Loucy (cell line): ENCODE measurements around the gene DVL2.

Experiments
- H2AFZ ChIP-seq: fragments of 200-600 bp; sonication (generic); 2 replicates; pipeline ENCODE4 v1.6.0; 2016; ENCODE audit warnings: antibody characterized with exemption, mild to moderate bottlenecking, low read length, moderate library complexity
- H3F3A ChIP-seq: fragments of 200-600 bp; 2 replicates; pipeline ENCODE4 v1.6.0; 2016; ENCODE audit warnings: antibody characterized with exemption, low read depth, mild to moderate bottlenecking
- H3K27me3 ChIP-seq: fragments of 200-600 bp; sonication (generic); 2 replicates; pipeline ENCODE4 v1.6.1; 2014; ENCODE audit warnings: low read length, mild to moderate bottlenecking; ENCODE audit not compliant: insufficient read depth, poor library complexity, severe bottlenecking
- H3K36me3 ChIP-seq: fragments of 200-600 bp; sonication (generic); 2 replicates; pipeline ENCODE4 v1.6.1; 2016; ENCODE audit warnings: low read length; ENCODE audit not compliant: insufficient read depth
- H3K4me1 ChIP-seq: fragments of 200-600 bp; sonication (generic); 2 replicates; pipeline ENCODE4 v1.5.1; 2014; ENCODE audit warnings: low read length, mild to moderate bottlenecking; ENCODE audit not compliant: insufficient read depth, poor library complexity, severe bottlenecking
- H3K4me2 ChIP-seq: fragments of 200-600 bp; sonication (generic); 2 replicates; pipeline ENCODE4 v1.6.0; 2014; ENCODE audit warnings: antibody characterized with exemption, low read length, low read depth, mild to moderate bottlenecking; ENCODE audit not compliant: poor library complexity, severe bottlenecking
- H3K4me3 ChIP-seq: fragments of 200-600 bp; sonication (generic); 2 replicates; pipeline ENCODE4 v1.5.1; 2014; ENCODE audit warnings: low read length, mild to moderate bottlenecking, mixed read lengths; ENCODE audit not compliant: poor library complexity, severe bottlenecking
- H3K79me2 ChIP-seq: fragments of 200-600 bp; sonication (generic); 2 replicates; pipeline ENCODE4 v1.6.1; 2014; ENCODE audit warnings: low read length; ENCODE audit not compliant: insufficient read depth
- H3K9ac ChIP-seq: fragments of 200-600 bp; sonication (generic); 2 replicates; pipeline ENCODE4 v1.6.0; 2014; ENCODE audit warnings: mild to moderate bottlenecking, low read depth, low read length, moderate library complexity; ENCODE audit not compliant: poor library complexity, severe bottlenecking
- H3K9me2 ChIP-seq: fragments of 200-600 bp; sonication (generic); replicated peaks from 2 replicates; pipeline ENCODE4 v1.6.1; 2016; ENCODE audit warnings: low read depth, low read length, mixed read lengths
- H3K9me3 ChIP-seq: fragments of 200-600 bp; sonication (generic); 2 replicates; pipeline ENCODE4 v1.6.1; 2014; ENCODE audit warnings: mild to moderate bottlenecking, antibody characterized with exemption, low read length, low read depth; ENCODE audit not compliant: insufficient read depth
- H4K20me1 ChIP-seq: fragments of 200-600 bp; sonication (generic); 2 replicates; pipeline ENCODE4 v1.6.0; 2014; ENCODE audit warnings: antibody characterized with exemption, low read length, mild to moderate bottlenecking; ENCODE audit not compliant: insufficient read depth, poor library complexity, severe bottlenecking
- CTCF ChIP-seq: fragments of 200-600 bp; sonication (generic); conservative IDR thresholded peaks from 2 replicates; pipeline ENCODE4 v1.5.1; 2014; ENCODE audit warnings: mild to moderate bottlenecking, antibody characterized with exemption, low read length
- EZH2phosphoT487 ChIP-seq: fragments of 200-600 bp; IDR thresholded peaks from 2 replicates; pipeline ENCODE4 v1.6.1; 2018; ENCODE audit warnings: antibody characterized with exemption, mild to moderate bottlenecking, moderate library complexity, borderline replicate concordance

Gene DVL2

GRCh38 chr17:7262935-7263800, 28.9 kb upstream of the DVL2 start:
- no peaks in the 10 kb centered on the region for H3K9me2 ChIP-seq
- peaks cover 11% of the 10 kb centered on the region; the same call in 1 of the 2 replicates for H3K36me3 ChIP-seq
- H3K27me3 ChIP-seq: no peaks in the 10 kb centered on the region
- TF ChIP-seq CTCF (no peak), EZH2phosphoT487 (no peak)
- H3K9ac ChIP-seq: no peak overlapping the region
- H3K4me3 ChIP-seq: no peak overlapping the region
- no peaks in the 10 kb centered on the region for H4K20me1 ChIP-seq
- H3F3A ChIP-seq: no peaks in the 10 kb centered on the region
- H3K79me2 ChIP-seq: no peaks in the 10 kb centered on the region
- H3K4me2 ChIP-seq: no peak overlapping the region
- no peaks in the 10 kb centered on the region for H3K9me3 ChIP-seq
- no peak overlapping the region; the same call in 1 of the 2 replicates for H2AFZ ChIP-seq
- H3K4me1 ChIP-seq: no peaks in the 10 kb centered on the region

- Histone ChIP-seq H3K9ac (no peak within 1 kb of the TSS), H3K4me3 (no peak within 1 kb of the TSS), H3K4me2 (no peak within 1 kb of the TSS)
These were observed 28.0 kb upstream of the DVL2 start, which contains the start of gene CLDN7 for GRCh38 chr17:7262192-7262934. TSS of gene CLDN7 (minus strand) at chr17:7262478. CDS start at chr17:7262043, 435 bp downstream.

GRCh38 chr17:7261379-7262191, 27.3 kb upstream of the DVL2 start:
- Histone ChIP-seq H3K79me2 (no peaks in the 10 kb centered on the region), H3K36me3 (peaks cover 19% of the 10 kb centered on the region; the same call in 1 of the 2 replicates), H3F3A (no peaks in the 10 kb centered on the region), H2AFZ (no peak overlapping the region), H3K27me3 (no peaks in the 10 kb centered on the region), H4K20me1 (no peaks in the 10 kb centered on the region), H3K4me2 (no peak overlapping the region), H3K4me3 (no peak overlapping the region), H3K9ac (no peak overlapping the region), H3K9me3 (no peaks in the 10 kb centered on the region), H3K4me1 (no peaks in the 10 kb centered on the region), H3K9me2 (no peaks in the 10 kb centered on the region)
- TF ChIP-seq CTCF (no peak), EZH2phosphoT487 (no peak)

More at GRCh38 chr17:7262192-7262934, 28.0 kb upstream of the DVL2 start, which contains the start of gene CLDN7:
- H3F3A ChIP-seq: no peaks in the 10 kb centered on the region
- H3K9me3 ChIP-seq: no peaks in the 10 kb centered on the region
- H4K20me1 ChIP-seq: no peaks in the 10 kb centered on the region
- no peak within 1 kb of the TSS; the same call in 1 of the 2 replicates for H2AFZ ChIP-seq
- H3K79me2 ChIP-seq: no peaks in the 10 kb centered on the region
- peaks cover 12% of the 10 kb centered on the region; the same call in 1 of the 2 replicates for H3K36me3 ChIP-seq
- no peaks in the 10 kb centered on the region for H3K27me3 ChIP-seq
- no peak for TF ChIP-seq EZH2phosphoT487
- no peaks in the 10 kb centered on the region for H3K4me1 ChIP-seq
- no peaks in the 10 kb centered on the region for H3K9me2 ChIP-seq
